ENCODE results near the gene KBTBD3.
"Not testable (repeated sequence)": the region's sequence is repeated elsewhere in the genome, so short reads cannot be mapped to it uniquely, and the experiment has no call there.

KBTBD3 gene

GRCh38 chr11:106061954-106062949, 14.9 kb downstream of the KBTBD3 start:
- DNase-seq (ENCODE audit: low read depth in 2 of 2), result no peak

- DNase-seq (ENCODE audit: low read depth in 2 of 2), result no peak
Measured at GRCh38 chr11:106061249-106061784, 15.8 kb downstream of the KBTBD3 start.

GRCh38 chr11:106059617-106060016, 17.5 kb downstream of the KBTBD3 start:
- DNase-seq (ENCODE audit: low read depth in 2 of 2), result no peak

GRCh38 chr11:106058377-106058776, 18.8 kb downstream of the KBTBD3 start:
- not testable (repeated sequence) for DNase-seq (ENCODE audit: low read depth in 2 of 2)

GRCh38 chr11:106051103-106051502, 26.0 kb downstream of the KBTBD3 start:
- DNase-seq (ENCODE audit: low read depth in 2 of 2), result no peak

- no peak for DNase-seq (ENCODE audit: low read depth in 2 of 2)
Measured at GRCh38 chr11:106049727-106050476, 27.2 kb downstream of the KBTBD3 start.

- DNase-seq (ENCODE audit: low read depth in 2 of 2), result no peak
Measured at GRCh38 chr11:106047631-106048030, 29.5 kb downstream of the KBTBD3 start.

GRCh38 chr11:106043540-106043939, 33.6 kb downstream of the KBTBD3 start:
- no peak for DNase-seq (ENCODE audit: low read depth in 2 of 2)

GRCh38 chr11:106032861-106033260, 44.3 kb downstream of the KBTBD3 start:
- DNase-seq (ENCODE audit: low read depth in 2 of 2), result no peak

- DNase-seq (ENCODE audit: low read depth in 2 of 2), result no peak
Measured at GRCh38 chr11:106031936-106032335, 45.2 kb downstream of the KBTBD3 start.

- no peak for DNase-seq (ENCODE audit: low read depth in 2 of 2)
Measured at GRCh38 chr11:106031202-106031810, 45.8 kb downstream of the KBTBD3 start.

GRCh38 chr11:106030609-106031008, 46.5 kb downstream of the KBTBD3 start:
- DNase-seq (ENCODE audit: low read depth in 2 of 2), result no peak

GRCh38 chr11:106022795-106023275, 54.3 kb downstream of the KBTBD3 start:
- no peak for DNase-seq (ENCODE audit: low read depth in 2 of 2)

GRCh38 chr11:106021967-106022794, 55.0 kb downstream of the KBTBD3 start, which contains the start of gene MSANTD4:
MSANTD4 (minus strand) TSS chr11:106022240; CDS start chr11:106010917, 11,323 bp downstream.
- DNase-seq (ENCODE audit: low read depth in 2 of 2), result peak; percentile 93 to 94

- no peak for DNase-seq (ENCODE audit: low read depth in 2 of 2)
Measured at GRCh38 chr11:106021181-106021966, 55.8 kb downstream of the KBTBD3 start.

- no peak for DNase-seq (ENCODE audit: low read depth in 2 of 2)
Measured at GRCh38 chr11:106017093-106017492, 60.1 kb downstream of the KBTBD3 start.

GRCh38 chr11:106015066-106015465, 62.1 kb downstream of the KBTBD3 start:
- DNase-seq (ENCODE audit: low read depth in 2 of 2), result no peak

GRCh38 chr11:106014620-106015019, 62.5 kb downstream of the KBTBD3 start:
- no peak for DNase-seq (ENCODE audit: low read depth in 2 of 2)

- DNase-seq (ENCODE audit: low read depth in 2 of 2), result no peak
Measured at GRCh38 chr11:106014035-106014434, 63.1 kb downstream of the KBTBD3 start.

GRCh38 chr11:106012744-106013143, 64.4 kb downstream of the KBTBD3 start:
- DNase-seq (ENCODE audit: low read depth in 2 of 2), result no peak

Measured in activated CD8-positive, alpha-beta memory T cell treated with anti-CD3 and anti-CD28 coated beads for 4 hours (primary cell).